Smooth muscle cell (in vitro differentiated cells): ENCODE measurements around the gene RNF150. TPM values are rescaled to one million over a fixed set of nuclear protein-coding genes. Genes with fewer than 3 reads are reported as not detected.

Experiments used
- DNase-seq: peaks from one replicate; lab custom pipeline; 2025; ENCODE audit not compliant: unreplicated experiment; lab: John Stamatoyannopoulos, UW
- H2AFZ ChIP-seq: fragments of 200-600 bp; sonication (generic); 2 replicates; pipeline ENCODE4 v1.6.0; 2016; ENCODE audit warnings: antibody characterized with exemption, low read depth, mild to moderate bottlenecking
- H3F3A ChIP-seq: fragments of 200-600 bp; sonication (generic); 2 replicates; pipeline ENCODE4 v1.6.0; 2017; ENCODE audit warnings: antibody characterized with exemption, low read depth
- H3K27ac ChIP-seq: fragments of 200-600 bp; sonication (generic); 2 replicates; pipeline ENCODE4 v1.5.1; 2016; ENCODE audit warnings: low read depth, mild to moderate bottlenecking
- H3K27me3 ChIP-seq: fragments of 200-600 bp; sonication (generic); 2 replicates; pipeline ENCODE4 v1.6.1; 2016; ENCODE audit warnings: low read depth, mild to moderate bottlenecking
- H3K36me3 ChIP-seq: fragments of 200-600 bp; sonication (generic); 2 replicates; pipeline ENCODE4 v1.5.1; 2016; ENCODE audit warnings: low read depth
- H3K4me1 ChIP-seq: fragments of 200-600 bp; sonication (generic); 2 replicates; pipeline ENCODE4 v1.5.1; 2016; ENCODE audit warnings: low read depth
- H3K4me2 ChIP-seq: fragments of 200-600 bp; sonication (generic); 2 replicates; pipeline ENCODE4 v1.6.0; 2016; ENCODE audit warnings: mild to moderate bottlenecking
- H3K4me3 ChIP-seq: fragments of 200-600 bp; sonication (generic); 2 replicates; pipeline ENCODE4 v1.5.1; 2016; ENCODE audit warnings: mild to moderate bottlenecking
- H3K79me2 ChIP-seq: fragments of 200-600 bp; sonication (generic); 2 replicates; pipeline ENCODE4 v1.6.0; 2016; ENCODE audit warnings: low read depth, mild to moderate bottlenecking
- H3K9ac ChIP-seq: fragments of 200-600 bp; sonication (generic); 2 replicates; pipeline ENCODE4 v1.6.0; 2016; ENCODE audit warnings: low read depth
- H3K9me3 ChIP-seq: fragments of 200-600 bp; sonication (generic); replicated peaks from 2 replicates; pipeline ENCODE4 v1.5.1; 2016; ENCODE audit warnings: low read depth
- H4K20me1 ChIP-seq: fragments of 200-600 bp; sonication (generic); 2 replicates; pipeline ENCODE4 v1.6.0; 2016; ENCODE audit warnings: low read depth
- WGBS: methylation state at CpG from one replicate; pipeline ENCODE4 v1.1.7; 2016; ENCODE audit warnings: low lambda C conversion rate; 5-methylcytosine and 5-hydroxymethylcytosine counted together
- polyA plus RNA-seq: library from polyadenylated mRNA; unstranded; fragments of >200 nt; fragmentation: Nextera tagmentation; extraction: Ambion mirVana; gene quantifications from 2 replicates; pipeline ENCODE4 v1.2.1, GENCODE V29; 2016
- total RNA-seq: library from RNA; depleted of rRNA; stranded (reverse); fragments of >200 nt; gene quantifications from 2 replicates; pipeline ENCODE4 v1.2.3, GENCODE V29; 2014
- TF ChIP-seq, protein P1 (sequence below): fragments of 200-600 bp; sonication (generic); IDR thresholded peaks from 2 replicates; pipeline ENCODE4 v1.5.1; 2017; ENCODE audit warnings: borderline replicate concordance, mild to moderate bottlenecking, antibody characterized with exemption; ENCODE audit not compliant: insufficient read depth, poor library complexity, severe bottlenecking

The RNF150 gene
- total and polyA plus RNA-seq, 2 experiments from 2014 or later = 0.09 to 2.2 TPM

GRCh38 chr4:140839888-140840790 is 293.1 kb downstream of the RNF150 start:
- Histone ChIP-seq H3K27ac (peak overlapping the region; percentile 50), H4K20me1 (no peaks in the 10 kb centered on the region), H3K79me2 (no peaks in the 10 kb centered on the region), H2AFZ (no peak overlapping the region), H3K36me3 (no peaks in the 10 kb centered on the region), H3K4me1 (peaks cover 17% of the 10 kb centered on the region), H3K9me3 (no peaks in the 10 kb centered on the region), H3K4me3 (no peak overlapping the region), H3K9ac (no peak overlapping the region), H3K4me2 (no peak overlapping the region), H3K27me3 (no peaks in the 10 kb centered on the region), H3F3A (no peaks in the 10 kb centered on the region)
- WGBS = 55% methylated on average over 4 of the region's 4 CpGs
- no peak for DNase-seq
- TF ChIP-seq, protein P1, sequence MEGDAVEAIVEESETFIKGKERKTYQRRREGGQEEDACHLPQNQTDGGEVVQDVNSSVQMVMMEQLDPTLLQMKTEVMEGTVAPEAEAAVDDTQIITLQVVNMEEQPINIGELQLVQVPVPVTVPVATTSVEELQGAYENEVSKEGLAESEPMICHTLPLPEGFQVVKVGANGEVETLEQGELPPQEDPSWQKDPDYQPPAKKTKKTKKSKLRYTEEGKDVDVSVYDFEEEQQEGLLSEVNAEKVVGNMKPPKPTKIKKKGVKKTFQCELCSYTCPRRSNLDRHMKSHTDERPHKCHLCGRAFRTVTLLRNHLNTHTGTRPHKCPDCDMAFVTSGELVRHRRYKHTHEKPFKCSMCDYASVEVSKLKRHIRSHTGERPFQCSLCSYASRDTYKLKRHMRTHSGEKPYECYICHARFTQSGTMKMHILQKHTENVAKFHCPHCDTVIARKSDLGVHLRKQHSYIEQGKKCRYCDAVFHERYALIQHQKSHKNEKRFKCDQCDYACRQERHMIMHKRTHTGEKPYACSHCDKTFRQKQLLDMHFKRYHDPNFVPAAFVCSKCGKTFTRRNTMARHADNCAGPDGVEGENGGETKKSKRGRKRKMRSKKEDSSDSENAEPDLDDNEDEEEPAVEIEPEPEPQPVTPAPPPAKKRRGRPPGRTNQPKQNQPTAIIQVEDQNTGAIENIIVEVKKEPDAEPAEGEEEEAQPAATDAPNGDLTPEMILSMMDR = no peak

DNA sequence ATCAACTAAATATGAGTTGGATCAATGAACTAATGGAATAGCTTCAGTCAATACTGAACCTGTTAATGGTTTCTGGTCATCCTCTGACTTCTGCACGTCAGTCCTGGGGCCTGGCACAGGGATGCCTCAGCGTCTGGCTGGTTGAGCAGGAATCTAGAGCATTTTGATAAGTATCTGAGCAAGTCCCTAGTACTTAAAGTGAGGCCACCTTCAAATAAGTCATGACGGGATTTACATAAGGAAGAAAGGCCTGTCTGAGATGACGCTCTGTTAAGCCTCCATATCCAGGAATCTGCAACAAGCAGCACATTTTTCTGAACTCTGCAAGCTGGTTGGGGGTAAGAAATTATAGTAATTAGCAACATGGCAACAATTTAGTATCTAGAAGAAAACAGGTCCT is 293.9 kb downstream of the RNF150 start:
- H3K27ac ChIP-seq = peak overlapping the region; percentile 50

DNA sequence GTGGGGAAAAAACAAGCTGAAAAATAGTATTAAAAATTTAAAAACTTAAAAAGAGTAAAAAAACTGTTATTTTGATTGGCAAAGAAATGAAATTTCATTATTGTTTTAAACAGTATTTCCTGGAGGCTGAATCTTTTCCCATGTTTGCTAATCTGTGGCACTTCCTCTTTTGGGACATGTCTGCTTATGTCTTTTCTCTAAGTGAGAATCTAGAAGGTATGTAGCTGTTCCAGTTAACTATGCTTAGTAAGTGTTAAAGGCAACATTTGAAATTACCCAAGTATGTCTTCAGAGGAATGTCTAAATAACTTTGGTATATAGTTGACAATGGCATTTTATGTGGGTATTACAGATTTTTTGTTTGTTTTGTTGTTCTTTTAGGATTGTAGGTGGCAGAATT is 295.5 kb downstream of the RNF150 start:
- H3F3A ChIP-seq = no peaks in the 10 kb centered on the region
- H3K27ac ChIP-seq = peak overlapping the region; percentile 12
- TF ChIP-seq, protein P1 = no peak
- no peak overlapping the region for H2AFZ ChIP-seq
- H3K27me3 ChIP-seq = no peaks in the 10 kb centered on the region
- H3K9ac ChIP-seq = no peak overlapping the region
- H3K4me3 ChIP-seq = no peak overlapping the region
- no peak for DNase-seq
- no peaks in the 10 kb centered on the region for H3K9me3 ChIP-seq
- peak overlapping the region; percentile 1 for H3K4me2 ChIP-seq
- peaks cover 23% of the 10 kb centered on the region for H3K4me1 ChIP-seq
- no peaks in the 10 kb centered on the region for H3K36me3 ChIP-seq
- no peaks in the 10 kb centered on the region for H3K79me2 ChIP-seq
- no peaks in the 10 kb centered on the region for H4K20me1 ChIP-seq

More for the DNA sequence above, 293.9 kb downstream of the RNF150 start:
- Histone ChIP-seq H3K27me3 (no peaks in the 10 kb centered on the region), H3K79me2 (no peaks in the 10 kb centered on the region), H4K20me1 (no peaks in the 10 kb centered on the region), H3K36me3 (no peaks in the 10 kb centered on the region), H3K9me3 (no peaks in the 10 kb centered on the region), H3K4me1 (peaks cover 22% of the 10 kb centered on the region), H3K4me2 (no peak overlapping the region), H3F3A (no peaks in the 10 kb centered on the region), H3K9ac (no peak overlapping the region), H3K4me3 (no peak overlapping the region), H2AFZ (no peak overlapping the region)
- TF ChIP-seq, protein P1 = no peak
- DNase-seq = no peak
- WGBS = 15% methylated on average over 4 of the region's 4 CpGs
